Astrocyte (in vitro differentiated cells and primary cell): ENCODE results near the gene HS6ST3. TPM values are rescaled to one million over a fixed set of nuclear protein-coding genes. Genes with fewer than 3 reads are reported as not detected.

Experiments
- DNase-seq: peaks from one replicate; pipeline ENCODE4 v3.0.0-alpha.2; 2010; ENCODE audit warnings: low read depth
- FAIRE-seq: peaks from 2 replicates; lab custom pipeline; 2011; peaks lifted over from hg19 to GRCh38; lab: Jason Lieb, UNC
- H2AFZ ChIP-seq: 2 replicates; pipeline ENCODE4 v1.6.0; 2012; ENCODE audit warnings: low read depth, low read length, inconsistent platforms
- H3K27ac ChIP-seq: 2 replicates; pipeline ENCODE4 v1.5.1; 2011; ENCODE audit warnings: low read depth, low read length, inconsistent platforms
- H3K27me3 ChIP-seq: 2 replicates; pipeline ENCODE4 v1.6.0; 2011; ENCODE audit warnings: low read length, inconsistent platforms; ENCODE audit not compliant: insufficient read depth
- H3K36me3 ChIP-seq: 2 replicates; pipeline ENCODE4 v1.5.1; 2011; ENCODE audit warnings: low read length, inconsistent platforms; ENCODE audit not compliant: insufficient read depth
- H3K4me1 ChIP-seq: 2 replicates; pipeline ENCODE4 v1.5.1; 2011; ENCODE audit warnings: low read length, inconsistent platforms; ENCODE audit not compliant: insufficient read depth
- H3K4me2 ChIP-seq: 2 replicates; pipeline ENCODE4 v1.6.0; 2012; ENCODE audit warnings: low read length, inconsistent platforms
- H3K4me3 ChIP-seq: 2 replicates; pipeline ENCODE4 v1.5.1; 2011; ENCODE audit warnings: low read depth, mild to moderate bottlenecking, low read length, inconsistent platforms; ENCODE audit not compliant: insufficient read depth
- H3K79me2 ChIP-seq: 2 replicates; pipeline ENCODE4 v1.6.0; 2012; ENCODE audit warnings: mild to moderate bottlenecking, low read length, inconsistent platforms; ENCODE audit not compliant: insufficient read depth
- H3K9ac ChIP-seq: 2 replicates; pipeline ENCODE4 v1.6.0; 2012; ENCODE audit warnings: mild to moderate bottlenecking, low read length, inconsistent platforms
- H3K9me3 ChIP-seq: 2 replicates; pipeline ENCODE4 v1.5.1; 2012; ENCODE audit warnings: low read depth, mild to moderate bottlenecking, low read length, inconsistent platforms; ENCODE audit not compliant: insufficient read depth
- H4K20me1 ChIP-seq: 2 replicates; pipeline ENCODE4 v1.6.0; 2012; ENCODE audit warnings: low read length, inconsistent platforms; ENCODE audit not compliant: insufficient read depth
- H3K27ac Mint-ChIP-seq: one replicate; pipeline ENCODE4 v1.8.0; 2021; ENCODE audit warnings: mild to moderate bottlenecking, mixed read lengths; ENCODE audit not compliant: unreplicated experiment
- H3K27me3 Mint-ChIP-seq: one replicate; pipeline ENCODE4 v1.8.0; 2021; ENCODE audit warnings: low read depth, mixed read lengths; ENCODE audit not compliant: unreplicated experiment
- H3K36me3 Mint-ChIP-seq: one replicate; pipeline ENCODE4 v1.8.0; 2021; ENCODE audit warnings: low read depth, mixed read lengths; ENCODE audit not compliant: unreplicated experiment
- H3K4me1 Mint-ChIP-seq: one replicate; pipeline ENCODE4 v1.8.0; 2021; ENCODE audit warnings: low read depth, mixed read lengths; ENCODE audit not compliant: unreplicated experiment
- H3K4me3 Mint-ChIP-seq: one replicate; pipeline ENCODE4 v1.8.0; 2021; ENCODE audit warnings: mild to moderate bottlenecking, moderate library complexity, mixed read lengths; ENCODE audit not compliant: unreplicated experiment
- H3K9me3 Mint-ChIP-seq: one replicate; pipeline ENCODE4 v1.8.0; 2021; ENCODE audit warnings: mild to moderate bottlenecking, mixed read lengths; ENCODE audit not compliant: unreplicated experiment
- EZH2 ChIP-seq: IDR thresholded peaks from 2 replicates; pipeline ENCODE4 v1.6.1; 2012; ENCODE audit warnings: mild to moderate bottlenecking, low read length, inconsistent platforms; ENCODE audit not compliant: insufficient read depth
- total RNA-seq: library from RNA; stranded (reverse); gene quantifications from 2 replicates; pipeline ENCODE4 v1.2.1, GENCODE V29; 2021
- TF ChIP-seq, protein P1 (sequence below): IDR thresholded peaks from 2 replicates; pipeline ENCODE4 v1.5.1; 2011; ENCODE audit warnings: low read depth, mild to moderate bottlenecking, inconsistent platforms, low read length, moderate library complexity; ENCODE audit not compliant: insufficient read depth

HS6ST3 gene
- total RNA-seq, 1 donor from 2014 or later: 0.07 TPM

GRCh38 chr13:96422002-96422401, 332.1 kb downstream of the HS6ST3 start:
- no peaks in the 10 kb centered on the region for H3K27me3 ChIP-seq
- no peaks in the 10 kb centered on the region for H3K36me3 ChIP-seq
- H3K79me2 ChIP-seq: no peaks in the 10 kb centered on the region
- no peak for TF ChIP-seq EZH2
- TF ChIP-seq, protein P1, sequence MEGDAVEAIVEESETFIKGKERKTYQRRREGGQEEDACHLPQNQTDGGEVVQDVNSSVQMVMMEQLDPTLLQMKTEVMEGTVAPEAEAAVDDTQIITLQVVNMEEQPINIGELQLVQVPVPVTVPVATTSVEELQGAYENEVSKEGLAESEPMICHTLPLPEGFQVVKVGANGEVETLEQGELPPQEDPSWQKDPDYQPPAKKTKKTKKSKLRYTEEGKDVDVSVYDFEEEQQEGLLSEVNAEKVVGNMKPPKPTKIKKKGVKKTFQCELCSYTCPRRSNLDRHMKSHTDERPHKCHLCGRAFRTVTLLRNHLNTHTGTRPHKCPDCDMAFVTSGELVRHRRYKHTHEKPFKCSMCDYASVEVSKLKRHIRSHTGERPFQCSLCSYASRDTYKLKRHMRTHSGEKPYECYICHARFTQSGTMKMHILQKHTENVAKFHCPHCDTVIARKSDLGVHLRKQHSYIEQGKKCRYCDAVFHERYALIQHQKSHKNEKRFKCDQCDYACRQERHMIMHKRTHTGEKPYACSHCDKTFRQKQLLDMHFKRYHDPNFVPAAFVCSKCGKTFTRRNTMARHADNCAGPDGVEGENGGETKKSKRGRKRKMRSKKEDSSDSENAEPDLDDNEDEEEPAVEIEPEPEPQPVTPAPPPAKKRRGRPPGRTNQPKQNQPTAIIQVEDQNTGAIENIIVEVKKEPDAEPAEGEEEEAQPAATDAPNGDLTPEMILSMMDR: no peak
- Mint-ChIP-seq H3K36me3 (no peaks in the 10 kb centered on the region), H3K9me3 (no peaks in the 10 kb centered on the region), H3K4me3 (no peak overlapping the region), H3K27ac (no peak overlapping the region), H3K27me3 (no peaks in the 10 kb centered on the region), H3K4me1 (no peaks in the 10 kb centered on the region)
- DNase-seq (no peak), FAIRE-seq (no peak)
- H4K20me1 ChIP-seq: no peaks in the 10 kb centered on the region
- no peak overlapping the region for H3K9ac ChIP-seq
- H2AFZ ChIP-seq: no peak overlapping the region
- no peak overlapping the region for H3K27ac ChIP-seq
- no peak overlapping the region for H3K4me3 ChIP-seq
- H3K4me1 ChIP-seq: no peaks in the 10 kb centered on the region
- no peaks in the 10 kb centered on the region for H3K9me3 ChIP-seq
- no peak overlapping the region for H3K4me2 ChIP-seq

GRCh38 chr13:96426167-96426566, 336.3 kb downstream of the HS6ST3 start:
- no peaks in the 10 kb centered on the region for H3K79me2 ChIP-seq
- no peak for FAIRE-seq
- H4K20me1 ChIP-seq: no peaks in the 10 kb centered on the region
- no peaks in the 10 kb centered on the region for H3K36me3 ChIP-seq
- Mint-ChIP-seq H3K27me3 (no peaks in the 10 kb centered on the region), H3K36me3 (no peaks in the 10 kb centered on the region), H3K4me3 (no peak overlapping the region), H3K4me1 (no peaks in the 10 kb centered on the region), H3K27ac (no peak overlapping the region), H3K9me3 (no peaks in the 10 kb centered on the region)
- H2AFZ ChIP-seq: no peak overlapping the region
- H3K27ac ChIP-seq: no peak overlapping the region
- TF ChIP-seq, protein P1: no peak
- TF ChIP-seq EZH2: no peak
- no peaks in the 10 kb centered on the region for H3K27me3 ChIP-seq
- no peaks in the 10 kb centered on the region for H3K4me1 ChIP-seq
- H3K4me3 ChIP-seq: no peak overlapping the region
- no peaks in the 10 kb centered on the region for H3K9me3 ChIP-seq
- no peak overlapping the region for H3K9ac ChIP-seq
- H3K4me2 ChIP-seq: no peak overlapping the region
- no peak for DNase-seq

- H3K36me3 Mint-ChIP-seq: no peaks in the 10 kb centered on the region
- H3K4me3 Mint-ChIP-seq: no peak overlapping the region
- DNase-seq (no peak), FAIRE-seq (no peak)
- H3K9me3 Mint-ChIP-seq: no peaks in the 10 kb centered on the region
- Histone ChIP-seq H4K20me1 (no peaks in the 10 kb centered on the region), H3K4me3 (no peak overlapping the region), H3K27me3 (no peaks in the 10 kb centered on the region), H3K9me3 (peaks cover 2% of the 10 kb centered on the region), H3K36me3 (no peaks in the 10 kb centered on the region), H2AFZ (no peak overlapping the region), H3K9ac (no peak overlapping the region), H3K27ac (no peak overlapping the region), H3K4me2 (no peak overlapping the region), H3K4me1 (no peaks in the 10 kb centered on the region), H3K79me2 (no peaks in the 10 kb centered on the region)
- no peak overlapping the region for H3K27ac Mint-ChIP-seq
- no peaks in the 10 kb centered on the region for H3K4me1 Mint-ChIP-seq
- TF ChIP-seq, protein P1: no peak
- TF ChIP-seq EZH2: no peak
- H3K27me3 Mint-ChIP-seq: no peaks in the 10 kb centered on the region
Observed at GRCh38 chr13:96428911-96429310, 339.0 kb downstream of the HS6ST3 start.
